Astrocyte (in vitro differentiated cells and primary cell): ENCODE data around the gene NEAT1. TPM values are rescaled to one million over a fixed set of nuclear protein-coding genes. Genes with fewer than 3 reads are reported as not detected.

Experiments
- DNase-seq: peaks from one replicate; pipeline ENCODE4 v3.0.0-alpha.2; 2010; ENCODE audit warnings: low read depth
- FAIRE-seq: peaks from 2 replicates; lab custom pipeline; 2011; peaks lifted over from hg19 to GRCh38; lab: Jason Lieb, UNC
- H2AFZ ChIP-seq: 2 replicates; pipeline ENCODE4 v1.6.0; 2012; ENCODE audit warnings: low read depth, low read length, inconsistent platforms
- H3K27ac ChIP-seq: 2 replicates; pipeline ENCODE4 v1.5.1; 2011; ENCODE audit warnings: low read depth, low read length, inconsistent platforms
- H3K27me3 ChIP-seq: 2 replicates; pipeline ENCODE4 v1.6.0; 2011; ENCODE audit warnings: low read length, inconsistent platforms; ENCODE audit not compliant: insufficient read depth
- H3K36me3 ChIP-seq: 2 replicates; pipeline ENCODE4 v1.5.1; 2011; ENCODE audit warnings: low read length, inconsistent platforms; ENCODE audit not compliant: insufficient read depth
- H3K4me1 ChIP-seq: 2 replicates; pipeline ENCODE4 v1.5.1; 2011; ENCODE audit warnings: low read length, inconsistent platforms; ENCODE audit not compliant: insufficient read depth
- H3K4me2 ChIP-seq: 2 replicates; pipeline ENCODE4 v1.6.0; 2012; ENCODE audit warnings: low read length, inconsistent platforms
- H3K4me3 ChIP-seq: 2 replicates; pipeline ENCODE4 v1.5.1; 2011; ENCODE audit warnings: low read depth, mild to moderate bottlenecking, low read length, inconsistent platforms; ENCODE audit not compliant: insufficient read depth
- H3K79me2 ChIP-seq: 2 replicates; pipeline ENCODE4 v1.6.0; 2012; ENCODE audit warnings: mild to moderate bottlenecking, low read length, inconsistent platforms; ENCODE audit not compliant: insufficient read depth
- H3K9ac ChIP-seq: 2 replicates; pipeline ENCODE4 v1.6.0; 2012; ENCODE audit warnings: mild to moderate bottlenecking, low read length, inconsistent platforms
- H3K9me3 ChIP-seq: 2 replicates; pipeline ENCODE4 v1.5.1; 2012; ENCODE audit warnings: low read depth, mild to moderate bottlenecking, low read length, inconsistent platforms; ENCODE audit not compliant: insufficient read depth
- H4K20me1 ChIP-seq: 2 replicates; pipeline ENCODE4 v1.6.0; 2012; ENCODE audit warnings: low read length, inconsistent platforms; ENCODE audit not compliant: insufficient read depth
- H3K27ac Mint-ChIP-seq: one replicate; pipeline ENCODE4 v1.8.0; 2021; ENCODE audit warnings: mild to moderate bottlenecking, mixed read lengths; ENCODE audit not compliant: unreplicated experiment
- H3K27me3 Mint-ChIP-seq: one replicate; pipeline ENCODE4 v1.8.0; 2021; ENCODE audit warnings: low read depth, mixed read lengths; ENCODE audit not compliant: unreplicated experiment
- H3K36me3 Mint-ChIP-seq: one replicate; pipeline ENCODE4 v1.8.0; 2021; ENCODE audit warnings: low read depth, mixed read lengths; ENCODE audit not compliant: unreplicated experiment
- H3K4me1 Mint-ChIP-seq: one replicate; pipeline ENCODE4 v1.8.0; 2021; ENCODE audit warnings: low read depth, mixed read lengths; ENCODE audit not compliant: unreplicated experiment
- H3K4me3 Mint-ChIP-seq: one replicate; pipeline ENCODE4 v1.8.0; 2021; ENCODE audit warnings: mild to moderate bottlenecking, moderate library complexity, mixed read lengths; ENCODE audit not compliant: unreplicated experiment
- H3K9me3 Mint-ChIP-seq: one replicate; pipeline ENCODE4 v1.8.0; 2021; ENCODE audit warnings: mild to moderate bottlenecking, mixed read lengths; ENCODE audit not compliant: unreplicated experiment
- CTCF ChIP-seq: IDR thresholded peaks from 2 replicates; pipeline ENCODE4 v1.5.1; 2011; ENCODE audit warnings: low read depth, mild to moderate bottlenecking, inconsistent platforms, low read length, moderate library complexity; ENCODE audit not compliant: insufficient read depth
- EZH2 ChIP-seq: IDR thresholded peaks from 2 replicates; pipeline ENCODE4 v1.6.1; 2012; ENCODE audit warnings: mild to moderate bottlenecking, low read length, inconsistent platforms; ENCODE audit not compliant: insufficient read depth
- total RNA-seq: library from RNA; stranded (reverse); gene quantifications from 2 replicates; pipeline ENCODE4 v1.2.1, GENCODE V29; 2021

NEAT1 gene
- total RNA-seq, 1 donor from 2014 or later, result 317 TPM

GRCh38 chr11:65491163-65491465 is 68.5 kb downstream of the NEAT1 start:
- H3K4me1 ChIP-seq, result peaks cover 86% of the 10 kb centered on the region
- peaks cover 48% of the 10 kb centered on the region for H3K79me2 ChIP-seq
- FAIRE-seq, result no peak
- H3K27me3 ChIP-seq, result no peaks in the 10 kb centered on the region
- peak overlapping the region; percentile 95 for H3K9ac ChIP-seq
- Mint-ChIP-seq H3K9me3 (no peaks in the 10 kb centered on the region), H3K27ac (peak overlapping the region; percentile 100), H3K4me1 (peaks cover 79% of the 10 kb centered on the region), H3K36me3 (no peaks in the 10 kb centered on the region), H3K4me3 (peak overlapping the region; percentile 66), H3K27me3 (no peaks in the 10 kb centered on the region)
- DNase-seq, result no peak
- H3K36me3 ChIP-seq, result no peaks in the 10 kb centered on the region
- no peaks in the 10 kb centered on the region for H4K20me1 ChIP-seq
- H3K4me3 ChIP-seq, result peak overlapping the region; percentile 4
- no peaks in the 10 kb centered on the region for H3K9me3 ChIP-seq
- H3K27ac ChIP-seq, result peak overlapping the region; percentile 100
- no peak overlapping the region for H2AFZ ChIP-seq
- H3K4me2 ChIP-seq, result peak overlapping the region; percentile 67
- TF ChIP-seq EZH2 (no peak), CTCF (no peak)

- peak overlapping the region; percentile 4 for H3K4me3 ChIP-seq
- H3K9me3 ChIP-seq, result no peaks in the 10 kb centered on the region
- peak overlapping the region; percentile 95 for H3K9ac ChIP-seq
- no peaks in the 10 kb centered on the region for H3K36me3 Mint-ChIP-seq
- no peaks in the 10 kb centered on the region for H3K36me3 ChIP-seq
- DNase-seq, result peak; percentile 99
- H3K27ac Mint-ChIP-seq, result peak overlapping the region; percentile 100
- H3K79me2 ChIP-seq, result peaks cover 49% of the 10 kb centered on the region
- no peaks in the 10 kb centered on the region for H3K27me3 ChIP-seq
- H3K27ac ChIP-seq, result peak overlapping the region; percentile 100
- H4K20me1 ChIP-seq, result no peaks in the 10 kb centered on the region
- FAIRE-seq, result no peak
- H2AFZ ChIP-seq, result peak overlapping the region; percentile 1
- H3K27me3 Mint-ChIP-seq, result no peaks in the 10 kb centered on the region
- peaks cover 80% of the 10 kb centered on the region for H3K4me1 Mint-ChIP-seq
- no peak for TF ChIP-seq EZH2
- TF ChIP-seq CTCF, result no peak
- peak overlapping the region; percentile 75 for H3K4me3 Mint-ChIP-seq
- H3K4me1 ChIP-seq, result peaks cover 88% of the 10 kb centered on the region
- no peaks in the 10 kb centered on the region for H3K9me3 Mint-ChIP-seq
- H3K4me2 ChIP-seq, result peak overlapping the region; percentile 67
These were observed 69.2 kb downstream of the NEAT1 start for GRCh38 chr11:65491614-65492386.

GRCh38 chr11:65492387-65492636 is 69.7 kb downstream of the NEAT1 start:
- Histone ChIP-seq H3K4me2 (peak overlapping the region; percentile 67), H3K27ac (peak overlapping the region; percentile 100), H3K4me1 (peaks cover 88% of the 10 kb centered on the region), H2AFZ (no peak overlapping the region), H3K36me3 (no peaks in the 10 kb centered on the region), H3K4me3 (peak overlapping the region; percentile 5), H3K79me2 (peaks cover 53% of the 10 kb centered on the region), H3K9ac (peak overlapping the region; percentile 95), H4K20me1 (no peaks in the 10 kb centered on the region), H3K27me3 (no peaks in the 10 kb centered on the region), H3K9me3 (no peaks in the 10 kb centered on the region)
- peak overlapping the region; percentile 75 for H3K4me3 Mint-ChIP-seq
- H3K9me3 Mint-ChIP-seq, result peaks cover 2% of the 10 kb centered on the region
- H3K27ac Mint-ChIP-seq, result peak overlapping the region; percentile 100
- H3K4me1 Mint-ChIP-seq, result peaks cover 80% of the 10 kb centered on the region
- DNase-seq, result no peak
- TF ChIP-seq EZH2, result no peak
- no peak for TF ChIP-seq CTCF
- H3K27me3 Mint-ChIP-seq, result no peaks in the 10 kb centered on the region
- no peaks in the 10 kb centered on the region for H3K36me3 Mint-ChIP-seq
- no peak for FAIRE-seq
